NCI-H69 (cell line): ENCODE measurements around the gene RAB36.
A peak's percentile ranks its signal among the peaks of the same experiment; 100 is the strongest.

ENCODE experiments used
- DNase-seq: peaks from one replicate; lab custom pipeline; 2025; lab: John Stamatoyannopoulos, UW

RAB36 gene

DNA sequence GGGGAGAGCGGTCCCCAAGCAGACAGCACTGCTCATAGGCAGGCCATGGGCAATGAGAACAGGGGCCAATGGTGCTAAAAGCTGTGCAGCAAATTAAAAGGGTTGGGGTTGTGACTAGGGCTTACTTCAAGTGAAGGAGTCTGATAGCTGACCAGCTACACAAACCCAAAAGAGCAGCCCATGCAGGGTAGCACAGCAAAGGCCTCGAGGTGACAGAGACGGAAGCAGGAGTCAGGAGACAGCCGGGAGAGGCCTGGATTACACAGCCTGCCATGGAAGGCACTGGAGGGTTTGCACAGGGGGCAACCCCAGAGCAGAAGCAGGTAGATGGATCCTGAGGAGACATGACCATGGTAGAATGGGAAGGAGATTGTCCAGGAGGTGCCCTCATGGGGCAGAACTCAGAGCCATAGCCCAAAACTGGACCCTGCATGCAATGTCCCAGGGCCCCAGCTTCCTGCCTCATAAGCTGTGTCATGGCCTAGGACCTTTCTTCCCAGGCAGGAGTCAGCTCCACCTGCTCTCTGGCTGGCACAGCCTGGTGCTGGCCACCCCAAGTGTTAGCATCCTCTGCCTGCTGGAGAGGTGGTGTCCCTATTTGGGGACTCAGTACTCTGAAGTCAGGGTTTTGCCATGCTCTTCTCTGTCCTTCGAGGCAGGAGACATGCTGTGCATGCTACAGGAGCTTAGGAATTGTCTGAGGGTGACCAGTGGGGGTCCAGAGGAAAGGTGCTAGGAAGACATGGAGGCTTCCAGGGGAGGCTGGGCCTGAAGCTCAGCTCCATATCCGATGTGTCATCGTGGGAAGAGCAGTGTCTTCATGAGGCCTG, 36.8 kb upstream of the RAB36 start:
- DNase-seq, result no peak

DNA sequence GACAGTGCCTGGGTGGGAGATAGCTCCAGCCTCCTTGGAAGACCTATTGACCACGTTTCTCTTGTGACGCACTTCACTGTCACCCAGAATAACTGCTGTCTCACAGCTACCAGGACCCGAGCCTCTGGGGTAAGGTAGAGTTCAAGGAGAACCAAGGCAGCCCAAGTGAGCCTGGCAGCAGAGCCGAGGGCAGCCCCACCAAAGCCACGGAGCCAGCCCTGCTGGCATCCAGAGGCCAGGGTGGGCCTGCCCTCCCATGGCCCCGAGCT, 36.3 kb upstream of the RAB36 start:
- DNase-seq, result no peak

DNA sequence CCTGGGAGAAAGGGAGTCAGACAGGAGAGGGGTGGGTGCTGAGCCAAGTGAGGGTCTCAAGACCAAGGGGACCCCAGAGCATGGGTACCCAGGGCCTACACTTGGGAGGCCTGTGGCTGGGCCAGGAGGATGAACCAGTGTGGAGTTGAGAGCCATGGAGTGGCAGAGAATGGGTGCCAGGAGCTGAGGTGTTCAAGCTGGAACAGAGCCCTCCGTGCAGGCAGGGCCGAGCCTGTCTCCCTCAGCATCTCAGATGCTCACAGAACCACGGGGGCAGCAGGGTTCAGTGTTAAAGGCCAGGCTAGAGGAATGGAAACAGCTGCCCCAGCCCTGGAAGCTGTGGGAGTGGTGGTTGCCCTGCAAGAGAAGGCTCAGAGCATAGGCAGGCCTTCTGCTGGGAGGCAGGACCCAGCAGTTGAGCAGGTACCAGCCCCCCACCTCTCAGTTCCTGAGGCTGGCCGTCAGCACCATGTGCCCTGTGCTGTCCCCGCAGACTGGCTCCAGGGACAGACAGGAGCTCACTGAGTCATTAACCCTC, 35.8 kb upstream of the RAB36 start:
- DNase-seq, result no peak

DNA sequence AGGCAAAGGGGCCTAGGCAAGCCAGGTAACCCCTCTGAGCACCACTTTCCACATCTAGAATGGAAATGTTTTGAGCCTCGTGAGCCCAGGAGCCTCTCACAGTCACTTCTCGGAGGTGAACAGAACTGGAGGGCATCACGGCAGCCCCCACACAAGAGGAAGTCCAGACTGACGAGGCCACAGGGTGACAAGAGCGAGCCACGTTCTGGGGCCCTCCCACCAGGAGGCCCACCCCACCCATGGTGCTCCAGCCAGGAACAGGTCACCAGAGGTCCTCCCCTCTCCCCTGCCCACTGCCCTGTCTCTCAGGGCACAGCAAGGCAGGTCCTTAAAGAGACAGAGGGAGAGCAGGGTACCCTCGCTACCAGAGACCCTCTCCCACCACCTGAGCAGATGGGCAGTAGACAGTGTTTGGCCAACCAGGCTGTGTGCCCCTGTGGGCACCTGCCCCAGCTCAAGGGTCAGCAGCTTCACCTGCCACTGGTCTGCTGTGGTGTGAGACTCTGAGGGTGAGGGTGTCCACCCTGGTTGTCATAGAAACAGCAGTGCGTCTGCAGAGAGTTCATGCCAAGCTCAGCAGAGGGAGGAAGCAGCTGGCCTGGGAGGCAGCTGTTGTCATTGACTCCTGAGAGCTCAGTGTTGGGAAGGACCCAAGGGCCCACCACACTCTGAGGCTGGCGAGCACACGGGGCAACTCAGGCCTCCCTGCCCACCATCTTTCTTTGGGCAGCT, 34.9 kb upstream of the RAB36 start:
- peak; percentile 92 for DNase-seq

DNA sequence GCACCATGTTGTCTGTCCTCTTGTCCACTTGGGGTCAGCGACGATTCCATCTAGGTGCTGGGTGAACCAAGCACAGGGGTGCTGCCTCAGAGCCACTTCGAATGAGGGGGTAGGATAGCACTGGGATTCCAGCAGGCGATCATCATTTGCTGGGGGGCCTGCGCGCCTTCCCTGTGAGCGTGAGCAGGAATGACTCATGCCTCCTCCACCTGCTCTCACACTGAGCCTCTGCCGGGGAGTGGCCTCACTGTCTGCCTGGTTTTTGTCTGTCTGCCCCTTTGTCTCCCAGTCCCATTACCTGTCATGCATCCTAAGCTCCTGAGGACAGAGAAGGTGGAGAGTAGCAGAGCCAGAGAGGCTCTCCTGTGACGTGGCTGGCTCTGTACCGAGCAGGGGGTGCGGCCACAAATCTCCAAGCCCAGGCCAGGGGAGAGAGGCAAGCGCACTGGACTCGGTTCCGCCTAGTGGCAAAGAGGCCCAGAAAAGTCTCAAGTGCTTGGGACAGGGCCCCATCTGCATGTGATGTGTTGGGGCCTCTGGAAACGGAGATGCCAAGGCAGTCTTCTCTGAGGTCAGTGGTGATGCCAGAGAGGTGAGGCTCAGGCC, 34.3 kb upstream of the RAB36 start:
- peak; percentile 95 for DNase-seq

DNA sequence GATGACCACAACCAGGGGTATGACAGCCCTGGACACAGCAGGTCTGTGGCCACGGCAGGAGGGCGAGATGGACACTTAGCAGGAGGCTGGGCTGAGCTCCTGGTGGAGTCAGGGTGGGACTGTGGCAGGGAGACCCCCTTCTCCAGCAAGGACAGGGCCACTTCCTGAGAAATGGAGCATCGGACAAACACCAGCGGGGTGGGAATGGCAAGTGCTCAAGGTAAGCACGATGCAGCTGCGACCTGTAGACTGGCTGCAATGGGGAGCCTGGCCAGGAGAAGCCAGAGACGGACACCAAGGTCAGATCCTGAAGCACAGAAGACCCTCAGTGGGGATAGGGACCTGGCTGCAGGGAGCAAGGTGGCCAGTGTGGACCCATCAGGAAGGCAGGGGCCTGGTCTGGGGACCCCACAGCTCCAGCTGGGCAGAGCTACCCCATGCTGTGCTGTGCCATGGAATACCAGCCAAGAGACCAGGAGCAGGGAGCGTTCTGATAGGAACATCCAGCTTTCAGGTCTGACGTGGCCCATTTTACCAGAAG, 32.7 kb upstream of the RAB36 start:
- DNase-seq, result no peak

DNA sequence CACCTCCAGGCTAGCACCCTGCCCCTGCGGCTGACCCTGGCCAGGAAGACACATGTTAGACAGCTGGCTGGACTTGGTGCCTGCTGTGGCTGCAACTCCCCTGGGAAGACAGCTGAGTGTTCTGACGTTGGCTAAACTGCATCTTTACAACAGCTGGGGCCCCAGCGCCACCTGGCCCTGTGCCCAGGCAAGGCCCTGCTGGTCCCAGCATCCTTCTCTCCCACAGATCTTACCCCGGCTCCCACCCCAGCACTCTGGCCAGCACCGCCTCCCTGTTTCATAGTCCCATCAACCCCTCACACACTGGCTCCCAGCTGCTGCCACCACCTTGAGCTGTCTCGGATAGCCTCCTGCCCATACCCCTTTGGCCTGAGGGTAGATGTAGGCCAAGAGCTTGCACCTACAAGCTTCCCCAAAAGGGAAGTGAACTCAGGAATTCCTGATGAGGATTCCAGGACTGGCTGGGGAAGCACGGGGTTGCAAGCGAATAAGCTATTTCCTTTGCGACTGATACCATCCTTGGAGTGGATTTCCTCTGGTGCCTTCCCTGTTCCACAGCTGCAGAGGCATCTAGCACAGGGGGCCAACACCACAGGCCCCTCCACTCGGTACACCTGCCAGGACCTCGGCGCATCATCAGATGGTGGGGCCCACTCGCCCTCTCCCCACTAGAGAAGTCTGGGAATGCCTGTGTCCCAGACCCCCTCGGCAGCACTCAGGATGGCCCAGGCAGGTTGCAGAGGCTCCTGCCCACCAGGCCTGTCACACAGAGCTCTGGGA, 32.0 kb upstream of the RAB36 start:
- peak; percentile 98 for DNase-seq

DNA sequence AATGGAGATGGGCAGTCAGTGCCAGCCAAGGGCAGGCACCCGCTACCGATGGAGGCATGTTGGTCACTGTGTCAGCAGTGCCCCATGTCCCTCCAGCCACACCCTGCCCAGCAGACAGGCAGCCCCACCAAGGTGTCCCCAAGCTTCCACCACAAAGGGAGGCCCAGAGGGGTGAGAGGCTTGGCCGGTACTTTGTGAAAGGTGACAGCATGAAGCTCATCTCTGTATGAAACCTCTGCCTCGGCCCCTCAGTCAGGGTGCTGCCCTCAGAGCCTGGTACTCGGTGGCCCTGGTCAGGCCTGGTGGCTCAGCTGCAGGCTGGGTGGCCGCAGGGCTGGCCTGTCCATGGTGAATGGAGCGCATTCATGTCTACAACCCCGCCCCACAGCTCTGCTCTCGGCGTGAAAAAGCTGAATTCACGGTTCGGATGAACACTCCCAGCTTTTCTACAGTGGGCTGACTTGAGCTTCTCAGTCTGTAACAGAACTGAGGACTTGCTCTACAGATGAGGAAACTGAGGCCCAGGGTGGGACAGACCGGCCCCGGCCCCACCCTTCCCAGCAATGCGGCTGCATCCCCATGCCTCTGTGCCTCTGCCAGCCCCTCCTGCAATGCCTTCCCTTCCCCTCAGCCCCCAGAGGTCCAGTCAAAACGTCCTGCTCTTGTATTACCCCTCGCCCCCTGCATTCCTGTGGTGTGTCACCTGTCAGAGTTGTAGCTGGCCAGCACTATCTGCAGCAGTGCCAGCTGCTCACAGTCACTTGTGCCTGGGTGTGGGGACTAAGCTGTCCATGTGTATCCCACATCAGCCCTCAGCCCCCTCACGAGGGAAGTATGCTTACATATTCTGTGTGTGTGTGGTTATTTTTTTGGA, 31.2 kb upstream of the RAB36 start:
- DNase-seq, result no peak

DNA sequence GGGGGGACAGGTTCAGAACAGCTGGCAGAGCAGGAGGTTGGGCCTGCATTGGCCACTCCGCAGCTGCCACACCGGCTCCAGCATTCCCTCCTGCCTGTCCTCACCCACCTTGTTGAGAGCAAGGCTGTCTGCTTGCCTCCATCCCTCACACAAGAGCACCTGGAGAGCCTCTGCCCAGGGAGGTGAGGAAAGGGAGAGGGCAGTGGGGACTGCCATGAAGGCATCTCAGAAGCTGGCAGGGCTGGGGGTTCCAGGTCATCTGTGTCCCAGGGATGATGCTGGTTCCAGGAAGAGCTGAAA, 30.6 kb upstream of the RAB36 start:
- no peak for DNase-seq

DNA sequence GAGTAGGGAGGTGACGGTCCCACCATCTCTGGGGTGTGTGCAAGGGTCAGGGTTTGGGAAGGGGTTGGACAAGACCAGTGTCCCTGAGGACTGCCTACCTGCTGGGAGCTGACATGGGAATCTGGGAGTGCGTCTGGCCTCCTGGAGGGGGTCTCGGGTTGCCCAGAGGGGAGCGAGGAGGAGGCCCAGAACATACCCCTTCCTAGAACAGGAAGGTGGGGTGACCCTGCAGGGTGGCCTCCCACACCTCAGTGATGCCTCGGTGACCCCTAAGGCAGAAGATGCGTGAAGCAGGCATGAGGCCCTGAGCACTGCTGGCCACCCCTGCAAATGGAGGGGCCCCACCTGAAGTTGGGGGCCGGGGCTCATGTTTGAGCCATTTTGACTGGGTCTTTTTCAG, 29.9 kb upstream of the RAB36 start:
- DNase-seq, result no peak

DNA sequence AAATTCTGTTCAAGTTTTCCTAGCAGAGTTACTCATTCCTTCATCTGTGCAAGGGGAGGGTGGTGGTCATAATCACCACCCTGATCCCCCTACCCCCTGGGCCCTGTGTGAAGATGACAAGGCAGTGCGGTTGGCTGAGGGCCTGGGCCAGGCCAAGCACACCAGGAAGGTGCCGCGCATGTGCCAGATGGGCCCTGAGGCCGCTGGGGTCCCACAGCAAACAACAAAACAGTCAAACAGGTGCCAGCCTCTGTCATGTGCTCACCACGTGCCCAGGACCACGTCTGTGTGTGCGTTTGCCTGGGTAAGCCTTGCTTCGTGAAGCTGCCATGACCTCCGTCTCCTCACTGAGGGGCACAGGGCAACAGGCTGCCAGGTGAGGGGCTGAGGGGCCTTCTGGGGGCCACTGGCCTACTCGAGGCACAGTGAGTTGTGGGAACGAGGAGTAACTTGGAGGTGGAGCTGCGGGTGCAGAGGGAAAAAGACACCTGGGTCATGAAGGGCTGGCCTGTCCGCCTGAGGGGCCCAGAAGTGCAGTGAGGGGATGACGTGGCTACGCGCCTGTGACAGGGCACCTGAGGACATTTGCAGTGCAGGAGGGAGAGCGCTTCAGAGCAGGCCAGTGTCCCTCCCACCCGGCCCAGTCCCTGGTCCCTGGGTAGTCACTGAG, 29.3 kb upstream of the RAB36 start:
- peak; percentile 61 for DNase-seq

DNA sequence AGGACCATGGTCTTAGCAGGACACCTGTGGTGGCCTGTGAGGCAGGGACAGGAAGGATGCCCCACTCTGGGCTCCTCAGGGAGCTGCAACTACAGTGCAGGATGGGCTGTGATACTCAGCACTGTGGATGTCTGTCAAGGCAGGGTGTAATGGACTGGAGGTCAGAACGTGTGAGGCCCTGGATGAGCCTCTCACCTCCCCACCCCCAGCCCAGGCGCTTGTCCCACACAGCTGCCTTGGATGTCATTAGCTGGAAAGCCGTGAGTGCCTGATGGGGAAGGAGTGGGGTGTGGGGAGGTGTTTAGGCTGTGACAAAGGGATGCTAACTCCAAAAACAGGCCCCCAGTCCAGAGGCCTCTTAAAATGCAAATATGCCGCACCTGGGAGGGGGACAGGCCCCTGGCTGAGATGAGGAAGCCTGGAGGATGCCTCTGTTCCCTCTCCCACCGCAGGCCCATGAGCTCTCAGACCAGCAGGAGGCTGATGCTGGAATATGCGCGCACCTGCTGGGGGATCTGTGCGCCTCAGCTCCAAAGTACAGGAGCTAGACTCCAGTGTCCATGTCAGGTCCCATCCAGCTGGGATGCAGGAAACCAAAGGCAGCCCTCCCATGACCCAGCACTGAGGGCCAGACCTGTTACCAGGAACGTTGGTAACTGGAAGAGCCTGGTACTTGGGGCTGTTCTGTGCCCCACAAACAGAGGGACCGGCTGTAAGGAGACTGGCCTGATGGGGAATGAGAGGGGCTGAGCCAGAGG, 28.6 kb upstream of the RAB36 start:
- DNase-seq, result no peak

DNA sequence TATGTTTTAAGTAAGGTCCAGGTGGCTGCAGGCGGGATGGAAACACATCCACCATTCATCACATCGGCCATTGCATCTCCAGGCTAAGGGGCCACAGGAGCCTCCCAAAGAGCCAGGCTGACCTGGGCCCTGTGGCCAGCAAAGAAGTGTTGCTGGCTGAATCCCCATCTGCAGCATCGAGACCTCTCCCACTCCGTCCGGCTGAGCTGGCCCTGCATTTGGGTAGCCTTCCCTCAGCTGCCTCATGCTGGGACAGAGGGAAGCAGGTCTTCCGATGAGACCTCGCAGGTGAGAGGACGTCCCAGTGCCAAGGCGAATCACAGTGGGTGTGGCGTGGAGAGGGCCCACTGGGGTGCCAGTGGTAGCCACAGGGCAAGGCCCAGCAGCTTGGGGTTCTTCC, 28.0 kb upstream of the RAB36 start:
- DNase-seq, result no peak

DNA sequence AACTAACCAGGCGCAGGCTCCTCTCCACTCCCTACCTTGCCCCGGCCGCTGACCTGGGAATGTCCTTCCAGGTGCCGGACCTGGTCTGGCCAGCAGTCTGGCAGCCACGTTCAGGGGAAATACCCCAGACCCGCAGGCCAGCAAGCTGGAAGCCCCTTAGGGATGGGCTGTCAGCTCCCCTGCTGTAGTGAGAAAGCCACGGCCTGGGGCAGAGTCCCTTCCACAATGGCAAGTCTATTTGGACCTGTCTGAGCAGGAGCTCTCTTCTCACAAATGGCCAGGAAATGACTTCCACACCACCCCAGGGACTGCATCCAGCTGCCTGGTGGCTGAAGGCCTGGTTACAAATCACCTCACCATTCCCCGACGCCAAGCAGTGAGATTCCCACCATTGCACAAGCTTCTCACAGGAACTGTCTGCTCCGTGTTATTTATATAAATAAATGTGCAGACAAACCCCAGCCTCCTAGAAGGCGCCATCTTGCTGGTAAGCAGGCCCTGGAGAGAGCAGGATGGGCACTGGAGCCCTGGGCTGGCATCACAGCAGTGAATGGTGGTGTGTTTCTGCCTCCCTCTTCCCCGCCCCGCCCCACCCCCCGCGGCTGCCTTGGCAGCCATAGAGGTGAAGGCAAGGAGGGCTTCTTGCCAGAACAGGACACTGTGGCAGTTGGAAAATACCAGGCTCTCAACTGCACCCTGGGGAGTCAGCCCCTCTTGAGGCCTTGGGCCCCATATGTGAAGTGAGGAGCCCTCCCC, 27.2 kb upstream of the RAB36 start:
- peak; percentile 95 for DNase-seq

DNA sequence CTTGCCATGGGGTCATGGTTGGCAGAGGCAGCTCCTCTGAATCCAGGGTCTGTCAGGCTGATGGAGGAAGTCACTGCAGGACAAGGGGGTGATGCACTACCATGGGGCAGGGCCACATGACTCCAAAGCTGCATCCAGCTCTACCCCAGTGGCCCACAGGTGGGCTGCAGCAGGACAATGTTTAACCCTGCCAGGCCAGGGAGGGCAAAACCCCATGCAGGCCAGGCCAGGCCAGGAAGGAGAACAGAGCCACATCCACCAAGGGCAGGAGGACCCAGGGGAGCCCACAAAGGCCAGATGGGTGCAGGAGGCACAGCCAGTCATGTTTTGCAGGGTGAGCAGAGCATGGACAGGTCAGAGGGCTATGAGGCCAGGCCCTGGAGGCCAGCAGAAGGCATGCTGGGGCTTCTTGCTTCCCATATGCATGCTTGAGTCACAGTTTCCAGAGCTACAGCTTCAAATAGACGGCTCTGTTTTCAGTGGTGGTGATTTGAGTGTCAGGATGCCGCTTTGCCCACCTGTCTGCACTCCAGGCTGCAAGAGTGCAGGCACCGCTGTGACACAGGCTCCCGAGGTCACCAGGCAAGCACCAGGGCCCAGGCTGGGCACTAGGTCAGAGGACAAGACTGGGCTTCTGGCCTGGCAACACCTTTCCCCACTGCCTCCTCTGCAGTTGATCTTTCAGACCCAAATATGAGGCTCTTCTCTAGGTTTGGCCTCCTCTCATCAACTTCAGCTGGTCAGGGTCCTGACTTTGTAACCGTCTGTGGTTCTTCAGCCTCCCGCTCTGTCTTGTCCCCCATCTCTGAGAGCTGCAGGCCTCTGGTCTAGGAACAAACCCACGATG, 26.4 kb upstream of the RAB36 start:
- DNase-seq, result no peak

DNA sequence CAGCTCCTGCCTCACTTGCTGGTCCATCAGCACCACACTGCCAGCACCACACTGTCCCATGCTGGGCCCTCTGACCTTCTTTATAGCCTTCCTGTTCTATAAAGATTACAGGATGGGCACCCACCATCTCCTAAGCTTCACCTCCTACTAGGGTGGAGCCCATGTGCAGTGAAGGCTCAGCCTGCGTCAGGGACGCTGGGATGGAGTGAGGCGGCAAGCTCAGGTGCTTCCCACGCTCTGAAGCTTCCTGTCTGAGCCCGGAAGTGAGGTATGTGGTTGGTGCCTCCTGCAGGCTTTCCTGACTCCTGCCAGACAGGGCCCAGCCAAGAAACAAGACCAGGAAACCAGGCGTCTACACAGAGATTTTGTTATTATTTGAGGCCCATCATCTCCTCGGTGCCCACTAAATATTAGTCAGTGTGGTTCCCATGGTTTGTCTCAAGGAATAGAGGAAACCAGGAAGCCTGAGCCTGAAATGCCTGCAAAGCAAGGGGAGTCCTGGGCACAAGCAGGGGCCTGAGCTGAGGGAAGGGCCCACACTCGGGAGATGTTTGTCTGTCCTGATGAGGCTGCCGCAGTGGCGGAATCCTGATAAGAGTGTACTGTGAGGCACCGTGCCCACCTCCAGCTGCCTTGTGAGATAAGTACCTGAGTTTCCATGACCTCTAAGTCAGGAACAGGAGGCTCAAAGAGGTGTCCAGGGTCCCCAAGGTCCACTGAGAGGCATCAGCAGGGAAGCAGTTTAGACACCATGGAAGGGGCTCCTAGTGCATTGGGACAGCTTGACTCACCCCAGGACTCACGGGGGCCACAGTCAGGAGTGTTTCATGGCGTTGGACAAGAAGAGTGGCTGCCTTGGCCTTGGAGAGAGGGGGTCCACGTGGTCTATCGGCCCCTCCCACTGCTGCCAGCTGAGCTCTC, 25.5 kb upstream of the RAB36 start:
- DNase-seq, result no peak

DNA sequence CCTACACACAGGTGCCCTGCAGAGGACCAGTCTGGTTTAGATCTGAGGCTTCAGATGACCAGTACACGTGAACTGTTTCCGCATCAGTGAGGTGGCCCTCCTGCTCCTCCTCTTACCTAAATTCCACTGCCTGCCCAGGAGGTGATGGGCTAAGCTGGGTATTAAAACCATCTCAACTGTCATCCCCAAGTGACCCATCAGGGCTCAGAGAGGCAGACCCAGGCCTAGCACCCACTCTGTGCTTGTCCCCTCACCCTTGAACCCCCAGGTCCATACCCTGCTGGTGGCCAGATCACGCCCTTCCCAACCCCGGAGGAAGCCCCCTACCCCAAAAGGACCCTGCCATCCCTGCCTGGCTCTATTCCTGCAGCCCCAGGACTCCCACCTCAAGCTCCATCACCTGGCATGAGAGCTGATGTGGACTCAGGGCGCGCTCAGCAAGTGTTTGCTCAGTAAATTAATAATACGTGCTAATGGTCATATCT, 24.8 kb upstream of the RAB36 start:
- no peak for DNase-seq
